SKM-1 treated with dmso at 0.1 percent for 144 hours (cell line): ENCODE measurements around the gene CCL22.
"Not testable (repeated sequence)": the region's sequence is repeated elsewhere in the genome, so short reads cannot be mapped to it uniquely, and the experiment has no call there.

Experiments used
- DNase-seq: peaks from one replicate; lab custom pipeline; 2025; ENCODE audit not compliant: unreplicated experiment; lab: John Stamatoyannopoulos, UW

The CCL22 gene

GRCh38 chr16:57358527-57359095 lies at the start of gene CCL22:
Gene CCL22 (plus strand): TSS chr16:57358783. CDS start chr16:57358817, 34 bp downstream.
- peak; percentile 80 for DNase-seq

GRCh38 chr16:57310801-57311200 lies 47.8 kb upstream of the CCL22 start:
- DNase-seq: no peak

GRCh38 chr16:57313509-57313908 lies 45.1 kb upstream of the CCL22 start:
- no peak for DNase-seq

GRCh38 chr16:57314161-57314785 lies 44.3 kb upstream of the CCL22 start:
- DNase-seq: no peak

GRCh38 chr16:57315416-57315815 lies 43.2 kb upstream of the CCL22 start:
- DNase-seq: no peak

GRCh38 chr16:57316390-57317017 lies 42.1 kb upstream of the CCL22 start:
- DNase-seq: no peak

GRCh38 chr16:57318240-57318970 lies 40.2 kb upstream of the CCL22 start:
- DNase-seq: no peak

- no peak for DNase-seq
Observed at GRCh38 chr16:57319646-57320045, 38.9 kb upstream of the CCL22 start.

GRCh38 chr16:57324749-57325148 lies 33.8 kb upstream of the CCL22 start:
- DNase-seq: no peak

GRCh38 chr16:57325458-57325857 lies 33.1 kb upstream of the CCL22 start:
- no peak for DNase-seq

GRCh38 chr16:57329718-57330327 lies 28.8 kb upstream of the CCL22 start:
- DNase-seq: no peak

GRCh38 chr16:57331355-57331754 lies 27.2 kb upstream of the CCL22 start:
- no peak for DNase-seq

GRCh38 chr16:57333402-57333801 lies 25.2 kb upstream of the CCL22 start:
- DNase-seq: no peak

- no peak for DNase-seq
Observed at GRCh38 chr16:57335366-57335765, 23.2 kb upstream of the CCL22 start.

- DNase-seq: peak; percentile 36
Observed at GRCh38 chr16:57341062-57341440, 17.5 kb upstream of the CCL22 start.

GRCh38 chr16:57341441-57342303 lies 16.9 kb upstream of the CCL22 start:
- no peak for DNase-seq

GRCh38 chr16:57342606-57343005 lies 16.0 kb upstream of the CCL22 start:
- DNase-seq: not testable (repeated sequence)

- peak; percentile 23 for DNase-seq
Observed at GRCh38 chr16:57343221-57343620, 15.4 kb upstream of the CCL22 start.

GRCh38 chr16:57344094-57344493 lies 14.5 kb upstream of the CCL22 start:
- not testable (repeated sequence) for DNase-seq

- DNase-seq: no peak
Observed at GRCh38 chr16:57345021-57345420, 13.6 kb upstream of the CCL22 start.
